Neutrophil (primary cell): ENCODE measurements around the gene NPAS2.

ENCODE experiments used
- H3K27ac ChIP-seq: fragments of 200-600 bp; sonication (generic); 2 replicates; pipeline ENCODE4 v1.5.1; 2016; ENCODE audit warnings: mild to moderate bottlenecking, moderate library complexity
- H3K27me3 ChIP-seq: fragments of 200-600 bp; sonication (generic); 2 replicates; pipeline ENCODE4 v1.6.0; 2016; ENCODE audit warnings: mild to moderate bottlenecking
- H3K36me3 ChIP-seq: fragments of 200-600 bp; sonication (generic); 2 replicates; pipeline ENCODE4 v1.5.1; 2017
- H3K4me1 ChIP-seq, 2 experiments: fragments of 200-600 bp in 1 of 2; sonication (generic) in 1 of 2; 1 replicate in 1 of 2; 2 replicates in 1 of 2; pipeline versions ENCODE4 v1.5.1 to v1.6.1; 2013 to 2016; ENCODE audit warnings: low read depth in 1 of 2, low read length in 1 of 2, mild to moderate bottlenecking in 1 of 2, moderate library complexity in 1 of 2; ENCODE audit not compliant: control insufficient read depth in 1 of 2, insufficient read depth in 1 of 2
- H3K4me3 ChIP-seq, 2 experiments: fragments of 200-600 bp in 1 of 2; sonication (generic) in 1 of 2; 1 replicate in 1 of 2; 2 replicates in 1 of 2; pipeline ENCODE4 v1.5.1; 2013 to 2016; ENCODE audit warnings: low read depth in 1 of 2, low read length in 1 of 2, mild to moderate bottlenecking in 1 of 2, moderate library complexity in 1 of 2
- H3K9me3 ChIP-seq: fragments of 200-600 bp; sonication (generic); 2 replicates; pipeline ENCODE4 v1.5.1; 2016
- CTCF ChIP-seq: fragments of 200-600 bp; sonication (generic); IDR thresholded peaks from 2 replicates; pipeline ENCODE4 v1.5.1; 2016; ENCODE audit warnings: antibody characterized with exemption

Gene NPAS2

GRCh38 chr2:100971221-100971620 lies 151.3 kb downstream of the NPAS2 start:
- Histone ChIP-seq H3K36me3 (no peaks in the 10 kb centered on the region), H3K4me1 (no peaks in the 10 kb centered on the region), H3K27ac (no peak overlapping the region), H3K4me3 (no peak overlapping the region), H3K27me3 (peaks cover 13% of the 10 kb centered on the region), H3K9me3 (no peaks in the 10 kb centered on the region)
- TF ChIP-seq CTCF, result no peak

GRCh38 chr2:100972452-100972851 lies 152.5 kb downstream of the NPAS2 start:
- TF ChIP-seq CTCF, result no peak

GRCh38 chr2:100974712-100975520 lies 155.0 kb downstream of the NPAS2 start:
- H3K4me3 ChIP-seq, result no peak overlapping the region
- no peak for TF ChIP-seq CTCF
- H3K27ac ChIP-seq, result no peak overlapping the region
- H3K27me3 ChIP-seq, result peaks cover 8% of the 10 kb centered on the region
- no peaks in the 10 kb centered on the region for H3K4me1 ChIP-seq
- no peaks in the 10 kb centered on the region for H3K9me3 ChIP-seq
- no peaks in the 10 kb centered on the region for H3K36me3 ChIP-seq

More at GRCh38 chr2:100972452-100972851, 152.5 kb downstream of the NPAS2 start:
- Histone ChIP-seq H3K4me3 (no peak overlapping the region), H3K4me1 (no peaks in the 10 kb centered on the region), H3K27me3 (peaks cover 13% of the 10 kb centered on the region), H3K9me3 (no peaks in the 10 kb centered on the region), H3K36me3 (no peaks in the 10 kb centered on the region), H3K27ac (no peak overlapping the region)

GRCh38 chr2:100975521-100975785 lies 155.5 kb downstream of the NPAS2 start:
- Histone ChIP-seq H3K27ac (no peak overlapping the region), H3K36me3 (no peaks in the 10 kb centered on the region), H3K4me3 (no peak overlapping the region), H3K9me3 (no peaks in the 10 kb centered on the region), H3K27me3 (peaks cover 8% of the 10 kb centered on the region), H3K4me1 (no peaks in the 10 kb centered on the region)
- TF ChIP-seq CTCF, result no peak

GRCh38 chr2:100976061-100976460 lies 156.1 kb downstream of the NPAS2 start:
- Histone ChIP-seq H3K4me3 (no peak overlapping the region), H3K27me3 (peaks cover 8% of the 10 kb centered on the region), H3K36me3 (no peaks in the 10 kb centered on the region), H3K27ac (no peak overlapping the region), H3K4me1 (no peaks in the 10 kb centered on the region), H3K9me3 (no peaks in the 10 kb centered on the region)
- no peak for TF ChIP-seq CTCF
